ENCODE data around the gene LHX1.

The LHX1 gene

DNA sequence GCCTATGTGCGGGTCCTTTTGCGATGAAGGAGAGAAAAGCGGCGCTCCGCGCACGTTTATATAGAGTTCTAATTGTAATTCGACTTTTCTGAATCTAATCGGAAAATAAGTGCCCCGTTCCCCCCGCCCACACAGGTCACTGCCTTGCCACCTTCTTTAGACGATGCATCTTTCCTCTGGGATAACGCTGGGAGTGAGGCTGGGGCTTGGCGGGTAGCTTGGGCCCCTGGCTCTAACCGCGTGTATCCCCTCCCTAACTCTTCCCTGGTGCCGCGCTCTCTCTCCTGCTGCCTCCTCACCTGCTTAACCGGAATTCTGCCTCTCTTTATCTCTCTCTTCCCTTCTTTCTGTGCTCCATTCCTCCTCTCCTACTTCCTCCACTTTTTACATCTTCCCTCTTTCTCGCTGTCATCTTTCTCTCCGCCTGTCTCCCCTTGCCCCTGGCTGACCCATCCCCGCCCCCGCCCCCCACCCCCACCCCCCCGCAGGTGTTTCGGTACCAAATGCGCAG, 2.6 kb downstream of the LHX1 start:
- no peak for DNase-seq

DNA sequence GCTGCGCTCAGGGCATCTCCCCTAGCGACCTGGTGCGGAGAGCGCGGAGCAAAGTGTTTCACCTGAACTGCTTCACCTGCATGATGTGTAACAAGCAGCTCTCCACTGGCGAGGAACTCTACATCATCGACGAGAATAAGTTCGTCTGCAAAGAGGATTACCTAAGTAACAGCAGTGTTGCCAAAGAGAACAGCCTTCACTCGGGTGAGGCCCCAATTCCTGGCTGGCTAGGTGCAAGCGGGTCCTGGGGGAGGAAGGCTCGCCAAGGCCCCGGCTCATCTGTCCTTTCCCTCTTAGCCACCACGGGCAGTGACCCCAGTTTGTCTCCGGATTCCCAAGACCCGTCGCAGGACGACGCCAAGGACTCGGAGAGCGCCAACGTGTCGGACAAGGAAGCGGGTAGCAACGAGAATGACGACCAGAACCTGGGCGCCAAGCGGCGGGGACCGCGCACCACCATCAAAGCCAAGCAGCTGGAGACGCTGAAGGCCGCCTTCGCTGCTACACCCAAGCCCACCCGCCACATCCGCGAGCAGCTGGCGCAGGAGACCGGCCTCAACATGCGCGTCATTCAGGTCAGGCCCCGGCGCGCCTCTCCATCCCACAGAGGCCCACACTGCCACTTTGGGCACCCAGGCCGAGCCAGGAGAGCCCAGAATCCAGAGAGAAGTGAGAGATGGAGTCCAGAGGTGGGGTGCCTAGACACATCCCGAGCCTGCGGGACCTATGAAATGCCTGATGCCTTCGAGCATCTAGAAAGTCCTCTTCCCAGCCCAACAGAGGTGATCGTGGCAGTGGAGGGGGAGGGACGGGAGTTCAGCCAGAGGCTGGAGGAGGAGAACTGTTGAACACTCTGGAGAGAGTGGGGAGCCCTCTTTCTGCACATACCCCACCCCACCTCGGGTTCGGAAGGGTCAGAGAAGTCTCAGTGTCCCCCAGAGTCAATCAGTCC, 3.3 kb downstream of the LHX1 start:
- DNase-seq = no peak

- DNase-seq = no peak
Observed at GRCh38 chr17:36941265-36942010, 4.2 kb downstream of the LHX1 start.

GRCh38 chr17:36942019-36942599, 4.8 kb downstream of the LHX1 start:
- DNase-seq = no peak

- DNase-seq = no peak
Observed at GRCh38 chr17:36942631-36943125, 5.4 kb downstream of the LHX1 start.

DNA sequence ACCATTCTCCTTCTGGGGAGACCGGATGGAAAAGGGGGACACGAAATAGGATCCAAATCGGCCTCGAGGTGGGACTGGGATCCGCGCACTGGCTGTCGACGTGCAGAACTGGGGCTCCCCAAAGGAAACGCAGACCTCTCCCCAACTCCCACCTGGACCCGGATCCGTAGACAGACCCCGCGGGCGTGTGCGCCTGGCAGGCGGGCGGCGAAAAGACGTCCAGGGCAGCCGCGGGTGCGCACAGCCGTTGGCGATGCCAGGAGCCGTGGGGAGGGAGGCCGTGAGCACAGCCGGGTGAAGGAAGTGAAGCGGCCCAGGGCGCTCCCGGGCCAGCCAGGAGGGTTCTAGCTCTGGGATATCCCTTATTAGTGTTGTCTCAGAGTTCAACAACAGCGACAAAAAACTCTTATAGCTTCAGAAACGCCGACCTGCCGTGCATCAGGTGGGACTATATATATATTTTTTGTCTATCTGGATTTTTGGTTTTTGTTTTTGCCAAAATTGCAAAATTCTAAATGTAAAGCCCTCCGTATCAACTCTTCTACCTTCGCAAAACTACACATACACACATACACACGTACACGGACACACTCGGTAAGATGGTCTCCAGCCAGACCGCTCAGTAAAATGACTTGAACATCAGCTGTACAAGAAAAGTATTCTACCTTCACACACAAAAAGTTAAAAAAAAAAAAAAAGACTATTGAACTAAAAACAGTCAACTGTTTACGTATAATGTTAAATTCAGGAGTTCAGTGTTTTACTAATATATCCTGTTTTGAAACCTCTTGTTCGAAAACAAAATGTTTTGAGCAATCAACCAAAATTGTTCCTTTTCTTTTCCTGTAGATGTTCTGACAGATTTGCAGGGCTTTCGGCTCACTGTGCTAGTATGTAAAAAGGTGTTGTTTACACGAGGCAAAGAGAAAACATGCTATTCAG, 6.2 kb downstream of the LHX1 start:
- no peak for DNase-seq

DNA sequence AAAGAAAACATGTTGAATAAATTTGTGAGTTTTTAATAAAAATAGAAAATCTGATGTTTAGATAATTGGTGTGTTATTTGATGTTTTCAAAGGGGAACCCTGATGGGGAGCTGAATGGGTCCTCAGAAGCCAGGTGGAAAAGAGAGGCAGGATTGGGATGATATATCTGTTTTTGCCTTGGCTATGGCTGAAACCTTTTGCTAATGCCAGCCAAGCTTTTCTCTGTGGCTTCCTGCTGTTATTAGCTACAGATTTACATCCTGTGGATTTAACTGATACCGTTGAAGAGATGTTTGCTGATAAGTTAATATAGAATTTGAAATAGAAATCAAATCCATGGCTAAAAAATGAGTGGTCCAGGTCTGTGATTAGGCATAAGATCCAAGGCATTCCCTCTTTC, 7.3 kb downstream of the LHX1 start:
- no peak for DNase-seq

DNA sequence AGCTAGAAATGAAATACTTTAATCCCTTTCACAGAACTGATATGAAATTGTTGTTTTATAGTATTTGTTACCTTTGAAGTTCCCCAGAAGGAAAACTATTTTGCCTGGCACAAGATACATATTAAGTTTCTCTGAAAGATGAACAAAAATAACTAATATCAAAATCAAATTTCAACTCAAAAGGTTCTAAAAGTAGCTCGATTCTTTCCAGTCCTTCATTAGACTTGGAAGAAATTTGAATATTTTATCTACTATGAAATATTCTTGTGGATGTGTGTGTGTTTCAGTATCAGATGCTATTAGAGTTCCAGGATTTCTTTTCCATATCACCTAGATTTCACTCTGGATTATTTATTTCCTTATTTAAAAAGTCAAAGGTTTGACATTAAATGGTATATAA, 7.9 kb downstream of the LHX1 start:
- DNase-seq = no peak

DNA sequence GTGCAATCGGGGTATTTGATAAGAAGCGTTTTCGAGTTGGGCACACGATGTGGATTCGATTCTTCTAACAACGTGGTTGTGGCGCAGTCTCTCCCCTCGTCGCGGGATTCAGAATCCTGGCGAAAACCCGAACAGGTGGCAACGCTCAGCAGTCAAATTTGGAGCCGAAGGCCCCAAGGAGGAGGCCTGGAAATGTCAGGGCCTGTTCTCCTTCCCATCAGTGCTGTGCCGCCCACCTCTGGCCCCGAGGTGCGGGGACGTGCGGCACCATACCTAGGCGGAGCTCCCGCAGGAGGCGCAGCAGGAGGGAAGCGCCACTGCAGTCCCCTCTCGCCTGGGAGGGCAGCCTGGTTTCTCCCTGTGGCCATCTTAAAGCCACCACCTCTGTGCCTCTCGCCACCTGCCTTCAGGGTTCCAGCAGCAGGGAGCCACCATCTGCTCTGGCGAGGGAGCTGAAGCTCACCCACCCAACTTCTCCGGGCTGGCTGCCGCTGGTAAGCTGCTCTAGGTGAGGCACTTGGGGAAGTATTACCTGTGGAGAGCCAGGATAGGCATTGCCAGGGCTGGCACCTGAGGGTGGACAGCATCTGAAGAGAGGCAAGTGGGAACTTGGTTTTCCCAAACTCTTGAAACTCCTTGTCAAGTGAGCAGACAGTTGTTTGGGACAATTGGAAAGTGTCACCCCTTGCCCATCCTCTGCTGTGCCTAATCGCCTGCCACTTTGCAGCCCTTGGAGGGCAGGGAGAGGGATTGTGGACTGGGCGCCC, 8.9 kb downstream of the LHX1 start:
- DNase-seq = no peak

GRCh38 chr17:36946726-36947091, 9.4 kb downstream of the LHX1 start:
- DNase-seq = no peak

DNA sequence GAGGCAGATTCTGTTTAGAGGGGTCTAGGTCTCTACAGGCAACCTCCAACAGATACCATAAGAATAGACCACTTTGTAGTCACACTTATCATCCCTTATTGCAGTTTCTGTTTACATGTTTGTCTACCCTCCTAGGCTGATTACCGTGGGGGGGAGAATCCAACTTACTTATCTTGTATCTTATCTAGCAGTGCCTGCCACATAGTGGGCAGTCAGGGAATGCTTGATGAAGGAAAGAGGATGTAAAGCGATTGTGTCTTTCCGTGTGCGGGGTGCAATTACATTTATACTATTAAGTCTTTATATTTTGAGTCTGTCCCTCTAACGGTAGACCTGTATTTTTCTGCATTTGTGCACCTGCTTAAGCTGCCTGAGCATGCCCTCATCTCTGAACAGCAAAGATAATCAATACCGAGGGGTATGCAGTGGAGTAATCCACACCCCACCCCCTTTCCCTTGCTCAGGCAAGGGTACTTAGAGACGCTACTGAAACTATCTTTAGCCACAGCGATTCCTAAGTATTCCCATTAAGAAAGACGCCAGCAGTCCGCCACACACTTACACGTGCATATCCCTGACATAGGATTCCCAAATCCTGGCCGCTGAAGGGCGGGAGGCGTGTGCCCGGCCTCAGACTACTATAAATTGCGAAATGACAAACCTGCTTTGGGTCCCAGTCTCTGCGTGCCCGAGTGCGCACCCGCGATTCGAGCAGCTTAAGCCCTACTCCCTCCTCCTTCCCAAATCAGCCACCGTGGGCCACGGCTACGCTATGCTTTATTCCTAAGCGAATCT, 10.8 kb downstream of the LHX1 start:
- no peak for DNase-seq

- peak; percentile 95 for DNase-seq
Observed at GRCh38 chr17:36948717-36949460, 11.6 kb downstream of the LHX1 start, which contains the start of gene AATF. TSS of gene AATF (plus strand) at chr17:36948954. CDS start at chr17:36949126, 172 bp downstream.

DNA sequence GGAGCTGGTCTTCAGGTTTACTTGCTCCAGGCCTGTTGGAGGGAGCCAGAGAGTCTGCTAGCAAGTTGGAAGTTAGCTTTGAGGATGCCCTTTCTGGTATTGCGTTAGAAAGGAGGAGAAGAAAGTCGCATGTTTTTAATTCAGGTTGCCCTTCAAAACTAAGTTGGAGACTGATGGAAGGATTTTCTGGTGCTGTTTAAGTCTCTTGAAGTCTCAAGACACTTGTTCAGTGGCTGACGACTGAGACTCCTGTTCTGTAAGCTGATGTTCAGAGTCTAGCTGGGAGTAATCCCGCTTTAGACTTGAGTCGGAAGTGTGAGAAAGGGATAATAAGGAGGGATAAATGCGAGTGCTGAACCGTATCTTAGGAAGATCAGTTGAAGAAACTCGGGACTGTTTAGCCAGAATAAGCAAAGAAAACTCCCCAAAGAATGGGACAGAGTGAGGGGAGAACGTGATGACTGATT, 12.2 kb downstream of the LHX1 start:
- no peak for DNase-seq

GRCh38 chr17:36950027-36950426, 12.8 kb downstream of the LHX1 start:
- no peak for DNase-seq

DNA sequence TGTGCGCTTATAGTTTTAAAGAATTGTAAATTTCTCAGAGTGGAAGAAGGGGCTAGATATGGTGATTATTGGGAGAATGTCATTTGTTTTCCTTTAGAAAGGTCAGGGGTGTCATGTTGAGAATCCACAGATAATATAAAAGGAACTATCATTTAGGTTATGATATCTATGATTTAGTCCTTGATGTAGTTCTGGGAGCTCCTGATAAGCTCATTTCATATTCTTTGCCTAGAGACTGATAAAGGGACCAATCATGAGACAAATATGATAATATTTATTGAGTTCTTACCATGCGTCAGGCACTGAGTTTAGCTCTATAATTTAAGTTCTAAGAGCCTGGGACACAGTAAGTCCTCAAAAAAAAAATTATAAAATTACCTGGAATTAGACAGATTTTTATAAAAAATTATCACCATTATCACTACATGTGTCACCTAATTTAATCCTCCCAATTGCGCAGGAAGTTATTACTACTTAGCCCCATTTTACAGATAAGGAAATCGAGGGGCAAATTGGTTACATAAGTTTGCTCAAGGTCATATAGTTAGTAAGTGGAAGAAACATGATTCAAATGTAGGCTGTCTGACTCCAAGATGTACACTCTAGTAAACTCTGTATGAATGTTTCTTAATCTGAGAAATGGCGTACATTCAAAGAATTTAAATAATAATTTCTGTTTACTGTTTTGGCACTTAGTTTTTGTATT, 14.0 kb downstream of the LHX1 start:
- DNase-seq = no peak

DNA sequence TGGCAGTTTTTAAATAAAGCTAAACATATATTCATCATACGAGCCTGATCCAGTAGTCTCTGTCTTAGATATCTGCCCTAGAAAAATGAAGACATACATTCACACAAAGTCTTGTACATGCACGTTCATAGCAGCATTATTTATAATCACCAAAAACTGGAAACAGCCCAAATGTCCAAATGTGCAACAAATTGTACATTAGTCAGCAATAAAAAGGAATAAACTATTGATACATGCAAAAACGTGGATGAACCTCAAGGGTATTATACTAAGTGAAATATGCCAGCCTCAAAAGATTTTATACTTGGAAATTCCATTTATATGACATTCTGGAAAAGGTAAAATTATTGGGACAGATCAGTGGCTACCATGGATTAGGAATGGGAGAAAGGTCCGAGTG, 34.2 kb downstream of the LHX1 start:
- DNase-seq = no peak

GRCh38 chr17:36972186-36972700, 35.0 kb downstream of the LHX1 start:
- DNase-seq = no peak

- DNase-seq = no peak
Observed at GRCh38 chr17:36972905-36973304, 35.6 kb downstream of the LHX1 start.

All from CD4-positive, alpha-beta T cell treated with Interferon gamma for 1 hour (primary cell).